Mammary epithelial cell (primary cell): ENCODE data around the gene WDR1.

Source experiments
- EZH2 ChIP-seq: IDR thresholded peaks from 2 replicates; pipeline ENCODE4 v1.6.1; 2012; ENCODE audit warnings: low read length, inconsistent platforms, borderline replicate concordance
- TF ChIP-seq, protein P1 (sequence below), 2 donors: IDR thresholded peaks in 1 of 2; conservative IDR thresholded peaks in 1 of 2; 2 replicates each; pipeline ENCODE4 v1.5.1; 2011 to 2012; ENCODE audit warnings: inconsistent platforms in 2 of 2, low read length in 2 of 2, mild to moderate bottlenecking in 2 of 2, control low read depth in 1 of 2, low read depth in 1 of 2; ENCODE audit not compliant: insufficient read depth in 1 of 2; ENCODE audit errors: extremely low read depth in 1 of 2

DNA sequence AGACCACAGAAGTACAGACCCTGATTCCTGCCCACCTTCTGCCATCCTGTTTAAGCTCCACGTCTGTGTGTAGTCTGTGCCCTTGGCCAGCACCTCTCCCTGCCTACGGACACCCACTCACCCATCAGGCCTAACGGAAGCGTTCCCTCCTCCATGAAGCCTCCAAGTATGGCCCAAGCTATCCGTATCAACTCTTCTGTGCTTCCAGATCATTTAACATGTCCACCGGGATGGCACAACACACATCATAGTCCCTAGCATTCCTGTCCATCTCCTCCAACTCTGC lies 11.7 kb downstream of the WDR1 start:
- TF ChIP-seq, protein P1, sequence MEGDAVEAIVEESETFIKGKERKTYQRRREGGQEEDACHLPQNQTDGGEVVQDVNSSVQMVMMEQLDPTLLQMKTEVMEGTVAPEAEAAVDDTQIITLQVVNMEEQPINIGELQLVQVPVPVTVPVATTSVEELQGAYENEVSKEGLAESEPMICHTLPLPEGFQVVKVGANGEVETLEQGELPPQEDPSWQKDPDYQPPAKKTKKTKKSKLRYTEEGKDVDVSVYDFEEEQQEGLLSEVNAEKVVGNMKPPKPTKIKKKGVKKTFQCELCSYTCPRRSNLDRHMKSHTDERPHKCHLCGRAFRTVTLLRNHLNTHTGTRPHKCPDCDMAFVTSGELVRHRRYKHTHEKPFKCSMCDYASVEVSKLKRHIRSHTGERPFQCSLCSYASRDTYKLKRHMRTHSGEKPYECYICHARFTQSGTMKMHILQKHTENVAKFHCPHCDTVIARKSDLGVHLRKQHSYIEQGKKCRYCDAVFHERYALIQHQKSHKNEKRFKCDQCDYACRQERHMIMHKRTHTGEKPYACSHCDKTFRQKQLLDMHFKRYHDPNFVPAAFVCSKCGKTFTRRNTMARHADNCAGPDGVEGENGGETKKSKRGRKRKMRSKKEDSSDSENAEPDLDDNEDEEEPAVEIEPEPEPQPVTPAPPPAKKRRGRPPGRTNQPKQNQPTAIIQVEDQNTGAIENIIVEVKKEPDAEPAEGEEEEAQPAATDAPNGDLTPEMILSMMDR (conservative IDR thresholded peaks at IDR 0.05 in 1 of 2, IDR thresholded peaks at IDR 0.05 in 1 of 2; ENCODE audit: extremely low read depth in 1 of 2, insufficient read depth in 1 of 2, low read depth in 1 of 2, low read length in 2 of 2), result no peak
- TF ChIP-seq EZH2, result no peak
